ENCODE results near the gene MARCHF2.

The MARCHF2 gene

DNA sequence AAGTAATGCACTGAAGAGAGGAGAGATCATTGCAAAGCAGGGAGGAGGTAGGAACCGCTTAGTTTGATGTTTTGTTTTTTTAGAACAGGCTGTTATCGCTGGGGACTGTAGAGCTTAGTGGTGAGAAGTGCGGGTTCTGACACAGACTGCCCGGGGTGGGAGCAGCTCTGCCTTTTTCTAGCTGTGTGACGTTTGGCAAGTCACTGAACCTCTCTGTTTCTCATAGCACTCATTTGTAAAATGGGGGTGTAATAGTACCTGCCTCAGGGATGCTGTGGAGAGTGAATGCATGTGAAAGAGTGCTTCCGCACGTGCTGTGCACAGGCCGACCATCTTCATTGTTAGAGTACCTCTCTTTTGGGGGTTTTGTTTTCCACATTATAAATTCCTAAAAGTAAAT, 70.1 kb downstream of the MARCHF2 start:
- H3K4me3 ChIP-seq (ENCODE audit: low read depth, low read length) = no peak overlapping the region
- in situ Hi-C loops (cut with HindIII; ENCODE audit: low pct_ligation_motif_present, low sequenced_read_pairs) = no loop called here
- peaks cover 61% of the 10 kb centered on the region for H3K36me3 ChIP-seq (replicated peaks)
- no peak for DNase-seq
- no peak overlapping the region for H3K27ac ChIP-seq
- TF ChIP-seq, protein P1, sequence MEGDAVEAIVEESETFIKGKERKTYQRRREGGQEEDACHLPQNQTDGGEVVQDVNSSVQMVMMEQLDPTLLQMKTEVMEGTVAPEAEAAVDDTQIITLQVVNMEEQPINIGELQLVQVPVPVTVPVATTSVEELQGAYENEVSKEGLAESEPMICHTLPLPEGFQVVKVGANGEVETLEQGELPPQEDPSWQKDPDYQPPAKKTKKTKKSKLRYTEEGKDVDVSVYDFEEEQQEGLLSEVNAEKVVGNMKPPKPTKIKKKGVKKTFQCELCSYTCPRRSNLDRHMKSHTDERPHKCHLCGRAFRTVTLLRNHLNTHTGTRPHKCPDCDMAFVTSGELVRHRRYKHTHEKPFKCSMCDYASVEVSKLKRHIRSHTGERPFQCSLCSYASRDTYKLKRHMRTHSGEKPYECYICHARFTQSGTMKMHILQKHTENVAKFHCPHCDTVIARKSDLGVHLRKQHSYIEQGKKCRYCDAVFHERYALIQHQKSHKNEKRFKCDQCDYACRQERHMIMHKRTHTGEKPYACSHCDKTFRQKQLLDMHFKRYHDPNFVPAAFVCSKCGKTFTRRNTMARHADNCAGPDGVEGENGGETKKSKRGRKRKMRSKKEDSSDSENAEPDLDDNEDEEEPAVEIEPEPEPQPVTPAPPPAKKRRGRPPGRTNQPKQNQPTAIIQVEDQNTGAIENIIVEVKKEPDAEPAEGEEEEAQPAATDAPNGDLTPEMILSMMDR (IDR thresholded peaks at IDR 0.05; ENCODE audit: low read depth, low read length, missing control alignments) = no peak
- no peaks in the 10 kb centered on the region for H3K27me3 ChIP-seq (replicated peaks)

DNA sequence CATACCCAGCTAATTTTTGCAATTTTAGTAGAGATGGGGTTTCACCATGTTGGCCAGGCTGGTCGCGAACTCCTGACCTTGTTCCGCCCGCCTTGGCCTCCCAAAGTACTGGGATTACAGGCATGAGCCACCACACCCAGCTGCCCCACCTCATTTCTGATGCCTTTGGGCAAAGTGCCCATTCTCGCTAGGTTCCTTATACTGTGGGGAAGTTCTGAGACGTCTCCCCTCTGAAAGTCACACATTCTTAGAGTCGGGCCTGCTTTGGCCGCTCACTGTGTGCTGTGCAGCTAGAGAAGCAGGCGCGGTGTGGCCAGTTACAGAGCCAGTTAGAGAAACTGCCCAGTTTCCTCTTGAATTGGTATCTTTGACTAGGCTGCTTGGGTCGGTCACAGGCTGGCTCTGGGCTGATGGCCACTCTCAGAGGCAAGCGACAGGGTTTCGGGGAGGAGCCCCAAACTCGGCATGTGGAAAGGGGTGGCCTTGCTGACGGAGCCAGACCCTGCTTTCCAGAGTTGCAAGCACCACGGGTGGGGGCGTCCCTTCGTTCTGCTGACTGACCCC, 71.3 kb downstream of the MARCHF2 start:
- no peak for DNase-seq
- TF ChIP-seq, protein P1 (IDR thresholded peaks at IDR 0.05; ENCODE audit: low read depth, low read length, missing control alignments) = no peak
- no peak overlapping the region for H3K27ac ChIP-seq
- in situ Hi-C loops (cut with HindIII; ENCODE audit: low pct_ligation_motif_present, low sequenced_read_pairs) = no loop called here
- no peak overlapping the region for H3K4me3 ChIP-seq (ENCODE audit: low read depth, low read length)
- H3K27me3 ChIP-seq (replicated peaks) = no peaks in the 10 kb centered on the region
- H3K36me3 ChIP-seq (replicated peaks) = peaks cover 64% of the 10 kb centered on the region

DNA sequence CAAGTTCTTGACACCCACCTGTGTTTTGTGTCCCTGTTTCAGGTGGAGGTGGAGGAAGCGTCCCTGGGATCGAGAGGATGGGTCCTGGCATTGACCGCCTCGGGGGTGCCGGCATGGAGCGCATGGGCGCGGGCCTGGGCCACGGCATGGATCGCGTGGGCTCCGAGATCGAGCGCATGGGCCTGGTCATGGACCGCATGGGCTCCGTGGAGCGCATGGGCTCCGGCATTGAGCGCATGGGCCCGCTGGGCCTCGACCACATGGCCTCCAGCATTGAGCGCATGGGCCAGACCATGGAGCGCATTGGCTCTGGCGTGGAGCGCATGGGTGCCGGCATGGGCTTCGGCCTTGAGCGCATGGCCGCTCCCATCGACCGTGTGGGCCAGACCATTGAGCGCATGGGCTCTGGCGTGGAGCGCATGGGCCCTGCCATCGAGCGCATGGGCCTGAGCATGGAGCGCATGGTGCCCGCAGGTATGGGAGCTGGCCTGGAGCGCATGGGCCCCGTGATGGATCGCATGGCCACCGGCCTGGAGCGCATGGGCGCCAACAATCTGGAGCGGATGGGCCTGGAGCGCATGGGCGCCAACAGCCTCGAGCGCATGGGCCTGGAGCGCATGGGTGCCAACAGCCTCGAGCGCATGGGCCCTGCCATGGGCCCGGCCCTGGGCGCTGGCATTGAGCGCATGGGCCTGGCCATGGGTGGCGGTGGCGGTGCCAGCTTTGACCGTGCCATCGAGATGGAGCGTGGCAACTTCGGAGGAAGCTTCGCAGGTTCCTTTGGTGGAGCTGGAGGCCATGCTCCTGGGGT, 72.7 kb downstream of the MARCHF2 start:
- Histone ChIP-seq H3K27me3 (replicated peaks) (no peaks in the 10 kb centered on the region), H3K27ac (no peak overlapping the region), H3K4me3 (ENCODE audit: low read depth, low read length) (no peak overlapping the region), H3K36me3 (replicated peaks) (peaks cover 68% of the 10 kb centered on the region)
- DNase-seq = no peak
- in situ Hi-C loops (cut with HindIII; ENCODE audit: low pct_ligation_motif_present, low sequenced_read_pairs) = no loop called here
- TF ChIP-seq, protein P1 (IDR thresholded peaks at IDR 0.05; ENCODE audit: low read depth, low read length, missing control alignments) = no peak

DNA sequence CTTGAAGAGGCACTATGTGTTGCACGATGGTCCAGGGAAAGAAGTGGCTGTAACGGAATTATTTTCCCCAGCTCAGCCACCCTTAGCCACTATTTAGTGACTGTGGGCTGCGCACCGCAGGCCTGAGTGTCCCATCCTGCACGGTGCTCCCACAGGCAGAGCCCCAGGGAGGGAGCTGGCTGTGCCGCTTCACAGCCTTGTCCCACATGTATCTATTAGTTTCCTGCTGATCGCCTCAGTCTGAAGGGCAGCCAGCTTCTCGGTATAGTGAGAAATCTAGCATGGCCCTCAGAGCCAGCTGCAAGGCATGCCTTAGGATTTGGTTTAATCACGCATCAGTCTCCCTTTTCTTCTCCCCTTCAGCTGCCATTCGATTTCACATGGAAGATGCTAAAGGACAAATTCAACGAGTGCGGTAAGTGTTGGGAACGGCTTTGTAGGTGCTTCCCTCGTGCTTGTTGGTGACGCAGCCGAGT, 73.6 kb downstream of the MARCHF2 start:
- no peak overlapping the region for H3K4me3 ChIP-seq (ENCODE audit: low read depth, low read length)
- TF ChIP-seq, protein P1 (IDR thresholded peaks at IDR 0.05; ENCODE audit: low read depth, low read length, missing control alignments) = no peak
- no peak for DNase-seq
- in situ Hi-C loops (cut with HindIII; ENCODE audit: low pct_ligation_motif_present, low sequenced_read_pairs) = no loop called here
- no peak overlapping the region for H3K27ac ChIP-seq
- H3K27me3 ChIP-seq (replicated peaks) = no peaks in the 10 kb centered on the region
- H3K36me3 ChIP-seq (replicated peaks) = peaks cover 64% of the 10 kb centered on the region

DNA sequence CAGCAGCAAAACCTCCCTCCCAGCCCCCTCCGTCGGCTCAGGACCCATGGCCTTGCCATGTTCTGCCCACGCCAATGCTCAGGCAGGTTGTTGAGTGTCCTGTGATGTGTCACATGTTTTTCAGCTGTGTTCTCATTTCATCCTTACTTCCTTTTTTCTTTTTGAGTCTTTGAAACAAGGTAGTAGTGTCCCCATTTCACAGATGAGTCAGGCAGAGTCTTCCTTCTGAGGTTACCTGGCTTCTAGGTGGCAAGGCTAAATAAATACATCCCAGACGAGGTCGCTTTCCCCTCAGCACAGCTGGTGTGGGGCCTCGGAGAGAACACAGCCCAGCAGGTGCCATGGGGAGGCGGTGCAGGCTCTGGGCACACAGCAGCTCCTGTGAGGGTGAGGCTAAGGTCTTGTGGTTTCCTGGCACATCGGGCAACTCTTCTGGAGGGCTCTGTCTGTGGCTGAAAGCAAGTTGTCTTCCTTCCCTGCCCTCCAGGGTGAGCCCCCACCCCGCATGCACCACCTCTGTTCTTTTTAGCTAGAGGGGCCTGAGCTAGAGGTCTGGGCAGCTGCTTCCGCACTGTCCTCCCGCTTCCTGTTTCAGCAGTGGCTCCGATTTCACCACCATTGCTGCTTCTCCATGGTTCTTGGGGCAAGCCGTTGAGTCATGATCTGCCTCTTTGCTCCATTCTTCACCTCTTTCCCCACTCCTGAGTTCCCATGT, 74.2 kb downstream of the MARCHF2 start:
- TF ChIP-seq, protein P1 (IDR thresholded peaks at IDR 0.05; ENCODE audit: low read depth, low read length, missing control alignments) = no peak
- H3K4me3 ChIP-seq (ENCODE audit: low read depth, low read length) = no peak overlapping the region
- no peak overlapping the region for H3K27ac ChIP-seq
- no peaks in the 10 kb centered on the region for H3K27me3 ChIP-seq (replicated peaks)
- in situ Hi-C loops (cut with HindIII; ENCODE audit: low pct_ligation_motif_present, low sequenced_read_pairs) = no loop called here
- H3K36me3 ChIP-seq (replicated peaks) = peaks cover 64% of the 10 kb centered on the region
- no peak for DNase-seq
